Measurements from ENCODE around the gene PANK1. TPM values are rescaled to one million over a fixed set of nuclear protein-coding genes. Genes with fewer than 3 reads are reported as not detected.

The PANK1 gene
- total RNA-seq, 1 experiment from 2014 or later = 19.2 TPM

GRCh38 chr10:89633484-89633883 is 11.6 kb downstream of the PANK1 start:
- no peak for DNase-seq (ENCODE audit: low spot score)
- no peak overlapping the region for H3K4me3 ChIP-seq (ENCODE audit: low read depth, low read length, poor library complexity, severe bottlenecking)
- TF ChIP-seq CTCF (conservative IDR thresholded peaks at IDR 0.05; ENCODE audit: low read depth, low read length) = no peak
- no peak for TF ChIP-seq EZH2 (IDR thresholded peaks at IDR 0.05; ENCODE audit: borderline replicate concordance, low read depth, low read length, poor library complexity, severe bottlenecking)
- intact Hi-C loops (cut with micrococcal nuclease; ENCODE audit: unreplicated experiment) = no loop called here
- no peaks in the 10 kb centered on the region for H3K9me3 ChIP-seq (ENCODE audit: low read depth, low read length, poor library complexity, severe bottlenecking)
- POLR2A ChIA-PET (ENCODE audit: low non-redundant PET) = no interaction called here
- BruUV-seq (replicated peaks) = no TSS peak
- CTCF ChIA-PET = interaction anchor here (0.7 kb wide), 1 partner anchor 39 kb away, joined by 3 read pairs; no protein-coding TSS in a partner anchor
- H3K4me1 ChIP-seq (ENCODE audit: insufficient read depth, low read length, poor library complexity, severe bottlenecking) = peaks cover 6% of the 10 kb centered on the region
- no peak overlapping the region for H3K27ac ChIP-seq (ENCODE audit: low read depth, low read length, poor library complexity, severe bottlenecking)
- H3K36me3 ChIP-seq (ENCODE audit: insufficient read depth, low read length, poor library complexity, severe bottlenecking) = peaks cover 16% of the 10 kb centered on the region
- no peaks in the 10 kb centered on the region for H3K27me3 ChIP-seq (replicated peaks; ENCODE audit: insufficient read depth, low read depth, low read length, poor library complexity)

DNA sequence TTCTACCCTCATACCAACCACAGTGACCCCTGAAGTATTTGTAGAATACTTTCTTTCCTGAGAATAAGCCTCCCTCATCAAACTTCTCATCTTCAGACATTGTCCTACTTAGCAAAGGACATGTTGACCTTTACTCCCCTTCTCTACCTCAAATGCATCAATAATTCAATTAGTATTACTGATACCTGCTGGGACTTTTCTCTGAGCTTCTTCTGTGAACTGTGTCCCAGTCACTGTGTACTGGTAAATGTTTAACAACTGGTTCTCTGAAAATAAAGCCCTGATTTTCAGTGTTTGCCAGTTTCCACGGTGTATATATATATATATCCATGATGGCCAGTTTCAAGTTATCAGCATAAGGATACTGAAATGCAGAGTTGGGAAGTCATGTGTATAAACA is 12.2 kb downstream of the PANK1 start:
- peaks cover 16% of the 10 kb centered on the region for H3K36me3 ChIP-seq (ENCODE audit: insufficient read depth, low read length, poor library complexity, severe bottlenecking)
- no peaks in the 10 kb centered on the region for H3K9me3 ChIP-seq (ENCODE audit: low read depth, low read length, poor library complexity, severe bottlenecking)
- no peaks in the 10 kb centered on the region for H3K27me3 ChIP-seq (replicated peaks; ENCODE audit: insufficient read depth, low read depth, low read length, poor library complexity)
- ChIA-PET CTCF (no interaction called here), POLR2A (ENCODE audit: low non-redundant PET) (no interaction called here)
- peaks cover 6% of the 10 kb centered on the region for H3K4me1 ChIP-seq (ENCODE audit: insufficient read depth, low read length, poor library complexity, severe bottlenecking)
- H3K27ac ChIP-seq (ENCODE audit: low read depth, low read length, poor library complexity, severe bottlenecking) = no peak overlapping the region
- no TSS peak for BruUV-seq (replicated peaks)
- H3K4me3 ChIP-seq (ENCODE audit: low read depth, low read length, poor library complexity, severe bottlenecking) = no peak overlapping the region
- no peak for DNase-seq (ENCODE audit: low spot score)
- TF ChIP-seq CTCF (conservative IDR thresholded peaks at IDR 0.05; ENCODE audit: low read depth, low read length) (no peak), EZH2 (IDR thresholded peaks at IDR 0.05; ENCODE audit: borderline replicate concordance, low read depth, low read length, poor library complexity, severe bottlenecking) (no peak)
- intact Hi-C loops (cut with micrococcal nuclease; ENCODE audit: unreplicated experiment) = no loop called here

- Histone ChIP-seq H3K36me3 (ENCODE audit: insufficient read depth, low read length, poor library complexity, severe bottlenecking) (no peaks in the 10 kb centered on the region), H3K27ac (ENCODE audit: low read depth, low read length, poor library complexity, severe bottlenecking) (no peak overlapping the region), H3K4me1 (ENCODE audit: insufficient read depth, low read length, poor library complexity, severe bottlenecking) (peaks cover 12% of the 10 kb centered on the region), H3K27me3 (replicated peaks; ENCODE audit: insufficient read depth, low read depth, low read length, poor library complexity) (no peaks in the 10 kb centered on the region), H3K4me3 (ENCODE audit: low read depth, low read length, poor library complexity, severe bottlenecking) (no peak overlapping the region), H3K9me3 (ENCODE audit: low read depth, low read length, poor library complexity, severe bottlenecking) (no peaks in the 10 kb centered on the region)
- TF ChIP-seq EZH2 (IDR thresholded peaks at IDR 0.05; ENCODE audit: borderline replicate concordance, low read depth, low read length, poor library complexity, severe bottlenecking) = no peak
- no peak for TF ChIP-seq CTCF (conservative IDR thresholded peaks at IDR 0.05; ENCODE audit: low read depth, low read length)
- intact Hi-C loops (cut with micrococcal nuclease; ENCODE audit: unreplicated experiment) = no loop called here
- no TSS peak for BruUV-seq (replicated peaks)
- DNase-seq (ENCODE audit: low spot score) = no peak
- POLR2A ChIA-PET (ENCODE audit: low non-redundant PET) = no interaction called here
- CTCF ChIA-PET = no interaction called here
Observed at GRCh38 chr10:89627830-89628229, 17.2 kb downstream of the PANK1 start.

All from A673 (cell line).